ENCODE measurements around the gene MST1. TPM values are rescaled to one million over a fixed set of nuclear protein-coding genes. Genes with fewer than 3 reads are reported as not detected.

Gene MST1
- total and polyA plus RNA-seq, 9 of the 15 experiments (the other 6 are each of a cell fraction or from before 2014, with no cell fraction given), result 0.08 to 1.8 (median 0.40) TPM

DNA sequence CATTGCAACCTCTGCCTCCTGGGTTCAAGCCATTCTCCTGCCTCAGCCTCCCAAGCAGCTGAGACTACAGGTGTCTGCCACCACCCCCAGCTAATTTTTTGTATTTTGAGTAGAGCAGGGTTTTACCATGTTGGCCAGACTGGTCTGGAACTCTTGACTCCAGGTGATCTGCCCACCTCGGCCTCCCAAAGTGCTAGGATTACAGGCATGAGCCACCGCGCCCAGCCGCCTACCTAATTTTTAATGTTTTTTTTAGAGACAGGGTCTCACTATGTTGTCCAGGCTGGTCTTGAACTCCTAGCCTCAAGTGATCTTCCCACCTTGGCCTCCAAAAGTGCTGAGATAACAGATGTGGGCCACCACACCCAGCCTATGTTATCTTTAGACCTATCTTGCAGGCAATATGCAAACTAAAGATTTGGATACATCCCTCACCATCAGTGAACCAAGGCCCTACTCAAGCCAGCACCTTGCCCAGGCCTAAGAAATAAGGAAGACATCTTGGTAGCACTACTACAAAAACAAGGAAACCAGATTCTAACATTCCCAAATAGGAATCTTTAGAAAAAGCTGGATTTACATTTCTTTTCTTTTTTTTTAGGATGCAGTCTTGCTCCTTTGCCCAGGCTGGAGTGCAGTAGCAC is 40.8 kb upstream of the MST1 start:
- FAIRE-seq (no peak), ATAC-seq (no peak), DNase-seq (ENCODE audit: extremely low read depth in 1 of 4, low spot score in 3 of 4) (no peak)
- Histone ChIP-seq H3K9ac (ENCODE audit: insufficient read depth in 1 of 2, low read depth in 2 of 2, low read length in 2 of 2) (no peak overlapping the region), H4K20me1 (replicated peaks; ENCODE audit: control insufficient read depth, insufficient read depth, low read length) (no peaks in the 10 kb centered on the region), H3K27me3 (ENCODE audit: control insufficient read depth in 2 of 2, insufficient read depth in 2 of 2, low read length in 2 of 2) (no peaks in the 10 kb centered on the region), H3K79me2 (ENCODE audit: control insufficient read depth, insufficient read depth, low read length) (no peaks in the 10 kb centered on the region; the same call in 2 of the 3 replicates), H3K9me3 (replicated peaks; ENCODE audit: control insufficient read depth, insufficient read depth, low read depth, low read length) (no peaks in the 10 kb centered on the region), H2AFZ (ENCODE audit: low read depth, low read length) (no peak overlapping the region), H3K4me1 (replicated peaks in 1 of 2; ENCODE audit: control insufficient read depth in 2 of 2, insufficient read depth in 2 of 2, low read length in 2 of 2) (peaks cover under 1 to 2% of the 10 kb centered on the region in 2 experiments; a peak in 2 of 5 replicates), H3K27ac (ENCODE audit: extremely low read depth, low read depth, low read length) (no peak overlapping the region), H3K9me1 (ENCODE audit: control insufficient read depth, insufficient read depth, low read length) (no peaks in the 10 kb centered on the region), H3K36me3 (ENCODE audit: control insufficient read depth, insufficient read depth, low read length) (peaks cover 76% of the 10 kb centered on the region), H3K4me2 (ENCODE audit: insufficient read depth, low read length) (no peak overlapping the region), H3K4me3 (no peak overlapping the region)
- no TSS peak for BruUV-seq (replicated peaks)
- POLR2A ChIA-PET, result interaction anchor here (1.0 to 1.6 kb wide), 2 partner anchors 14 to 200 kb away, joined by 4 read pairs; partner anchors contain the start of gene MON1A
- intact Hi-C loops (cut with micrococcal nuclease) (no loop called here), in situ Hi-C loops (cut with MboI) (no loop called here)
- 100% methylated on average over 4 of the region's 4 CpGs for WGBS (ENCODE audit: insufficient coverage, low coverage, missing lambda C conversion rate)
- TF ChIP-seq, protein P1, sequence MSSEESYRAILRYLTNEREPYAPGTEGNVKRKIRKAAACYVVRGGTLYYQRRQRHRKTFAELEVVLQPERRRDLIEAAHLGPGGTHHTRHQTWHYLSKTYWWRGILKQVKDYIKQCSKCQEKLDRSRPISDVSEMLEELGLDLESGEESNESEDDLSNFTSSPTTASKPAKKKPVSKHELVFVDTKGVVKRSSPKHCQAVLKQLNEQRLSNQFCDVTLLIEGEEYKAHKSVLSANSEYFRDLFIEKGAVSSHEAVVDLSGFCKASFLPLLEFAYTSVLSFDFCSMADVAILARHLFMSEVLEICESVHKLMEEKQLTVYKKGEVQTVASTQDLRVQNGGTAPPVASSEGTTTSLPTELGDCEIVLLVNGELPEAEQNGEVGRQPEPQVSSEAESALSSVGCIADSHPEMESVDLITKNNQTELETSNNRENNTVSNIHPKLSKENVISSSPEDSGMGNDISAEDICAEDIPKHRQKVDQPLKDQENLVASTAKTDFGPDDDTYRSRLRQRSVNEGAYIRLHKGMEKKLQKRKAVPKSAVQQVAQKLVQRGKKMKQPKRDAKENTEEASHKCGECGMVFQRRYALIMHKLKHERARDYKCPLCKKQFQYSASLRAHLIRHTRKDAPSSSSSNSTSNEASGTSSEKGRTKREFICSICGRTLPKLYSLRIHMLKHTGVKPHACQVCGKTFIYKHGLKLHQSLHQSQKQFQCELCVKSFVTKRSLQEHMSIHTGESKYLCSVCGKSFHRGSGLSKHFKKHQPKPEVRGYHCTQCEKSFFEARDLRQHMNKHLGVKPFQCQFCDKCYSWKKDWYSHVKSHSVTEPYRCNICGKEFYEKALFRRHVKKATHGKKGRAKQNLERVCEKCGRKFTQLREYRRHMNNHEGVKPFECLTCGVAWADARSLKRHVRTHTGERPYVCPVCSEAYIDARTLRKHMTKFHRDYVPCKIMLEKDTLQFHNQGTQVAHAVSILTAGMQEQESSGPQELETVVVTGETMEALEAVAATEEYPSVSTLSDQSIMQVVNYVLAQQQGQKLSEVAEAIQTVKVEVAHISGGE (CRISPR knock-in tag; IDR thresholded peaks at IDR 0.05), result no peak
- TF ChIP-seq, protein P2, sequence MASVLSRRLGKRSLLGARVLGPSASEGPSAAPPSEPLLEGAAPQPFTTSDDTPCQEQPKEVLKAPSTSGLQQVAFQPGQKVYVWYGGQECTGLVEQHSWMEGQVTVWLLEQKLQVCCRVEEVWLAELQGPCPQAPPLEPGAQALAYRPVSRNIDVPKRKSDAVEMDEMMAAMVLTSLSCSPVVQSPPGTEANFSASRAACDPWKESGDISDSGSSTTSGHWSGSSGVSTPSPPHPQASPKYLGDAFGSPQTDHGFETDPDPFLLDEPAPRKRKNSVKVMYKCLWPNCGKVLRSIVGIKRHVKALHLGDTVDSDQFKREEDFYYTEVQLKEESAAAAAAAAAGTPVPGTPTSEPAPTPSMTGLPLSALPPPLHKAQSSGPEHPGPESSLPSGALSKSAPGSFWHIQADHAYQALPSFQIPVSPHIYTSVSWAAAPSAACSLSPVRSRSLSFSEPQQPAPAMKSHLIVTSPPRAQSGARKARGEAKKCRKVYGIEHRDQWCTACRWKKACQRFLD (CRISPR knock-in tag; IDR thresholded peaks at IDR 0.05), result no peak
- TF ChIP-seq NEUROD1 (IDR thresholded peaks at IDR 0.05; ENCODE audit: borderline replicate concordance, low read depth, low read length, partially characterized antibody) (no peak), ZFP36 (IDR thresholded peaks at IDR 0.05; ENCODE audit: low read depth, low read length, partially characterized antibody) (no peak), NFE2L1 (tag; IDR thresholded peaks at IDR 0.05; ENCODE audit: borderline replicate concordance, low read depth) (no peak), C11orf30 (IDR thresholded peaks at IDR 0.05; ENCODE audit: low read depth) (0 out of 2 replicates have a peak, but pooled peaks have one; percentile 5), CCAR2 (IDR thresholded peaks at IDR 0.05; ENCODE audit: low read depth, low read length) (no peak), TBP (optimal IDR thresholded peaks at IDR 0.05; ENCODE audit: low read depth, low read length) (peak; percentile 67), CBFA2T3 (IDR thresholded peaks at IDR 0.05) (0 out of 2 replicates have a peak, but pooled peaks have one; percentile 12), HMG20A (CRISPR knock-in tag; conservative IDR thresholded peaks at IDR 0.05) (no peak)
- CTCF ChIA-PET (ENCODE audit: low intra/inter-chr PET ratio), result no interaction called here
